Chondrocyte (in vitro differentiated cells): Measurements from ENCODE around the gene CHURC1. TPM values are rescaled to one million over a fixed set of nuclear protein-coding genes. Genes with fewer than 3 reads are reported as not detected.

ENCODE experiments used
- DNase-seq: peaks from one replicate; pipeline ENCODE4 v3.0.0; 2021; ENCODE audit warnings: mixed read lengths, low spot score
- H3K27ac Mint-ChIP-seq: one replicate; pipeline ENCODE4 v1.8.0; 2021; ENCODE audit warnings: mild to moderate bottlenecking, moderate library complexity, mixed read lengths; ENCODE audit not compliant: unreplicated experiment
- H3K27me3 Mint-ChIP-seq: 2 replicates; pipeline ENCODE4 v1.8.0; 2021; ENCODE audit warnings: low read depth, mixed read lengths
- H3K36me3 Mint-ChIP-seq: 2 replicates; pipeline ENCODE4 v1.8.0; 2021; ENCODE audit warnings: low read depth, mixed read lengths
- H3K4me1 Mint-ChIP-seq: 2 replicates; pipeline ENCODE4 v1.8.0; 2021; ENCODE audit warnings: low read depth, mild to moderate bottlenecking, mixed read lengths
- H3K4me3 Mint-ChIP-seq: one replicate; pipeline ENCODE4 v1.8.0; 2021; ENCODE audit warnings: mild to moderate bottlenecking, moderate library complexity, mixed read lengths; ENCODE audit not compliant: unreplicated experiment
- H3K9me3 Mint-ChIP-seq: 2 replicates; pipeline ENCODE4 v1.8.0; 2021; ENCODE audit warnings: low read depth, mixed read lengths
- CTCF ChIP-seq: fragments of 200-600 bp; sonication (generic); IDR thresholded peaks from 2 replicates; pipeline ENCODE4 v1.5.0; 2021; ENCODE audit warnings: antibody characterized with exemption, mild to moderate bottlenecking, moderate library complexity
- total RNA-seq: library from RNA; stranded (reverse); gene quantifications from 3 replicates; pipeline ENCODE4 v1.2.1, GENCODE V29; 2021

The CHURC1 gene
- total RNA-seq, 1 donor from 2014 or later = 46.9 TPM

- Mint-ChIP-seq H3K4me1 (peaks cover 53% of the 10 kb centered on the region), H3K9me3 (no peaks in the 10 kb centered on the region), H3K36me3 (peaks cover 2% of the 10 kb centered on the region), H3K4me3 (peak overlapping the region; percentile 82), H3K27me3 (peaks cover 2% of the 10 kb centered on the region), H3K27ac (peak overlapping the region; percentile 51)
- TF ChIP-seq CTCF = no peak
- DNase-seq = no peak
Measured at GRCh38 chr14:64971491-64971942, 57.3 kb downstream of the CHURC1 start.

- peaks cover 2% of the 10 kb centered on the region for H3K36me3 Mint-ChIP-seq
- no peak for DNase-seq
- peaks cover 46% of the 10 kb centered on the region for H3K4me1 Mint-ChIP-seq
- no peaks in the 10 kb centered on the region for H3K9me3 Mint-ChIP-seq
- peak within 1 kb of the TSS; percentile 82 for H3K4me3 Mint-ChIP-seq
- no peak for TF ChIP-seq CTCF
- peaks cover 2% of the 10 kb centered on the region for H3K27me3 Mint-ChIP-seq
- peak within 1 kb of the TSS; percentile 51 for H3K27ac Mint-ChIP-seq
Measured at GRCh38 chr14:64971943-64972791, 57.9 kb downstream of the CHURC1 start, which contains the start of gene RAB15. Gene RAB15, minus strand, starts transcription at chr14:64972336. Its CDS starts 260 bp downstream, at chr14:64972076.

- no peak for DNase-seq
- TF ChIP-seq CTCF = no peak
- peaks cover 2% of the 10 kb centered on the region for H3K27me3 Mint-ChIP-seq
- H3K4me3 Mint-ChIP-seq = peak overlapping the region; percentile 78
- H3K9me3 Mint-ChIP-seq = no peaks in the 10 kb centered on the region
- H3K4me1 Mint-ChIP-seq = peaks cover 39% of the 10 kb centered on the region
- H3K27ac Mint-ChIP-seq = no peak overlapping the region
- no peaks in the 10 kb centered on the region for H3K36me3 Mint-ChIP-seq
Measured at GRCh38 chr14:64973026-64973442, 58.8 kb downstream of the CHURC1 start.

- Mint-ChIP-seq H3K27ac (no peak overlapping the region), H3K4me1 (peaks cover 31% of the 10 kb centered on the region), H3K27me3 (peaks cover 2% of the 10 kb centered on the region), H3K4me3 (no peak overlapping the region), H3K36me3 (no peaks in the 10 kb centered on the region), H3K9me3 (no peaks in the 10 kb centered on the region)
- no peak for DNase-seq
- no peak for TF ChIP-seq CTCF
Measured at GRCh38 chr14:64973826-64974225, 59.6 kb downstream of the CHURC1 start.

GRCh38 chr14:64974563-64974962, 60.3 kb downstream of the CHURC1 start:
- Mint-ChIP-seq H3K27ac (no peak overlapping the region), H3K4me1 (peaks cover 27% of the 10 kb centered on the region), H3K9me3 (no peaks in the 10 kb centered on the region), H3K4me3 (no peak overlapping the region), H3K27me3 (peaks cover 2% of the 10 kb centered on the region), H3K36me3 (no peaks in the 10 kb centered on the region)
- DNase-seq = no peak
- TF ChIP-seq CTCF = no peak
